ENCODE results near the gene CTNND2. TPM values are rescaled to one million over a fixed set of nuclear protein-coding genes. Genes with fewer than 3 reads are reported as not detected.
A peak's percentile ranks its signal among the peaks of the same experiment; 100 is the strongest.

Gene CTNND2
- total and polyA plus RNA-seq, 4 donors = 0.30 to 2.2 (median 0.71) TPM

GRCh38 chr5:11281842-11282241, 622.4 kb downstream of the CTNND2 start:
- Histone ChIP-seq H3K27me3 (ENCODE audit: control insufficient read depth in 3 of 3, insufficient read depth in 3 of 3, low read length in 2 of 3) (no peaks in the 10 kb centered on the region), H3K9ac (ENCODE audit: insufficient read depth in 1 of 2, low read length in 2 of 2) (no peak overlapping the region), H3K4me3 (no peak overlapping the region), H3K9me3 (ENCODE audit: control insufficient read depth in 4 of 4, insufficient read depth in 3 of 4, low read length in 3 of 4) (peaks cover 0 to 10% (median 2%) of the 10 kb centered on the region in 4 donors), H3K27ac (ENCODE audit: low read depth in 1 of 2, low read length in 1 of 2) (no peak overlapping the region), H3K4me1 (ENCODE audit: control insufficient read depth in 5 of 5, insufficient read depth in 5 of 5, low read length in 5 of 5) (no peaks in the 10 kb centered on the region), H3K36me3 (ENCODE audit: control insufficient read depth in 4 of 4, insufficient read depth in 4 of 4, low read length in 4 of 4) (no peaks in the 10 kb centered on the region)
- no peak for TF ChIP-seq CTCF (IDR thresholded peaks at IDR 0.05; ENCODE audit: control extremely low read depth, extremely low read depth)
- DNase-seq (no peak), ATAC-seq (ENCODE audit: insufficient read depth, low FRiP score) (no peak)
- WGBS, 2 donors = 92 to 99% methylated on average over 5 of the region's 5 CpGs

GRCh38 chr5:11277323-11277722, 626.9 kb downstream of the CTNND2 start:
- no peaks in the 10 kb centered on the region for H3K27me3 ChIP-seq (ENCODE audit: control insufficient read depth in 3 of 3, insufficient read depth in 3 of 3, low read length in 2 of 3)
- no peak overlapping the region for H3K27ac ChIP-seq (ENCODE audit: low read depth in 1 of 2, low read length in 1 of 2)
- 89 to 92% methylated on average over 4 of the region's 4 CpGs for WGBS, 2 donors
- ATAC-seq (ENCODE audit: insufficient read depth, low FRiP score) = no peak
- H3K4me3 ChIP-seq = no peak overlapping the region
- TF ChIP-seq CTCF (IDR thresholded peaks at IDR 0.05; ENCODE audit: control extremely low read depth, extremely low read depth) = no peak
- no peaks in the 10 kb centered on the region for H3K36me3 ChIP-seq (ENCODE audit: control insufficient read depth in 4 of 4, insufficient read depth in 4 of 4, low read length in 4 of 4)
- H3K4me1 ChIP-seq (ENCODE audit: control insufficient read depth in 5 of 5, insufficient read depth in 5 of 5, low read length in 5 of 5) = no peaks in the 10 kb centered on the region
- peaks cover 0 to 9% (median 2%) of the 10 kb centered on the region in 4 donors for H3K9me3 ChIP-seq (ENCODE audit: control insufficient read depth in 4 of 4, insufficient read depth in 3 of 4, low read length in 3 of 4)
- no peak overlapping the region for H3K9ac ChIP-seq (ENCODE audit: insufficient read depth in 1 of 2, low read length in 2 of 2)
- DNase-seq = no peak

GRCh38 chr5:11273180-11273903, 630.9 kb downstream of the CTNND2 start:
- H3K27me3 ChIP-seq (ENCODE audit: control insufficient read depth in 3 of 3, insufficient read depth in 3 of 3, low read length in 2 of 3) = no peaks in the 10 kb centered on the region
- DNase-seq (peak in 1 of 3 donors; percentile 33), ATAC-seq (ENCODE audit: insufficient read depth, low FRiP score) (no peak)
- no peak for TF ChIP-seq CTCF (IDR thresholded peaks at IDR 0.05; ENCODE audit: control extremely low read depth, extremely low read depth)
- H3K4me3 ChIP-seq = no peak overlapping the region
- WGBS, 2 donors = 80% methylated on average over 11 of the region's 11 CpGs
- H3K27ac ChIP-seq (ENCODE audit: low read depth in 1 of 2, low read length in 1 of 2) = no peak overlapping the region
- H3K36me3 ChIP-seq (ENCODE audit: control insufficient read depth in 4 of 4, insufficient read depth in 4 of 4, low read length in 4 of 4) = no peaks in the 10 kb centered on the region
- no peak overlapping the region for H3K9ac ChIP-seq (ENCODE audit: insufficient read depth in 1 of 2, low read length in 2 of 2)
- H3K9me3 ChIP-seq (ENCODE audit: control insufficient read depth in 4 of 4, insufficient read depth in 3 of 4, low read length in 3 of 4) = peaks cover 0 to 2% (median 0%) of the 10 kb centered on the region in 4 donors
- no peaks in the 10 kb centered on the region for H3K4me1 ChIP-seq (ENCODE audit: control insufficient read depth in 5 of 5, insufficient read depth in 5 of 5, low read length in 5 of 5)
